ENCODE measurements around the gene SLC22A16.

SLC22A16 gene

DNA sequence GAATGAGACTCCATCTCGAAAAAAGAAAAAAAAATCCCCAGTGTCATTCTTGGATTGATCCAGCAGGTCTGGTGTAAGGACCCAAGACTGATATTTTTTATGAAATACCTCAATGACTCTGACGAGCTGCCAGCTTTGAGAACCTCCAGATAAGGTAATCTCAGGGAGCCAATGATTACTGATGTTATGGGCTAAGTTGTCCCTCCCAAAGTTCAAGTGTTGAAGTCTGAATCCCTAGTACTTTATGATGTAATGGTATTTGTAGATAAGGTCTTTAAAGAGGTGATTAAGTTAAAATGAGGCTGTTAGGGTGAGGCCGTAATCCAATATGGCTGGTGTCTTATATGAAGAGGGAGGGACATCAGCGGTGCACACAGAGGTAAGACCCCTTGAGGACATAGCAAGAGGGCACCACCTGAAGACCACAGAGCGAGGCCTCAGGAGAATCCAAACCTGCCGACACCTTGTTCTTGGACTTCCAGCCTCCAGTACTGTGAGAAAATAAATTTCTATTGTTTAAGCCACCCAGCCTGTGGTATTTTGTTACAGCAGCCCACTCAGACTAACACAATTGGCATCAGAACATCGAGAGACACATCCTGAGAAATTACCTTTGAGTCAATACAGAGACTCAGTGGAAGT is 41.3 kb downstream of the SLC22A16 start:
- no peak for TF ChIP-seq CTCF (IDR thresholded peaks at IDR 0.05; ENCODE audit: insufficient read depth, low read depth, low read length, missing control alignments)
- no peak overlapping the region for H3K4me3 ChIP-seq (ENCODE audit: low read depth, low read length)
- no peak for DNase-seq (ENCODE audit: low read depth)

GRCh38 chr6:110432285-110432900 is 44.0 kb downstream of the SLC22A16 start:
- no peak for TF ChIP-seq CTCF (IDR thresholded peaks at IDR 0.05; ENCODE audit: insufficient read depth, low read depth, low read length, missing control alignments)
- no peak for DNase-seq (ENCODE audit: low read depth)
- no peak overlapping the region for H3K4me3 ChIP-seq (ENCODE audit: low read depth, low read length)

GRCh38 chr6:110430741-110431140 is 45.7 kb downstream of the SLC22A16 start:
- no peak overlapping the region for H3K4me3 ChIP-seq (ENCODE audit: low read depth, low read length)
- no peak for DNase-seq (ENCODE audit: low read depth)
- TF ChIP-seq CTCF (IDR thresholded peaks at IDR 0.05; ENCODE audit: insufficient read depth, low read depth, low read length, missing control alignments) = no peak

DNA sequence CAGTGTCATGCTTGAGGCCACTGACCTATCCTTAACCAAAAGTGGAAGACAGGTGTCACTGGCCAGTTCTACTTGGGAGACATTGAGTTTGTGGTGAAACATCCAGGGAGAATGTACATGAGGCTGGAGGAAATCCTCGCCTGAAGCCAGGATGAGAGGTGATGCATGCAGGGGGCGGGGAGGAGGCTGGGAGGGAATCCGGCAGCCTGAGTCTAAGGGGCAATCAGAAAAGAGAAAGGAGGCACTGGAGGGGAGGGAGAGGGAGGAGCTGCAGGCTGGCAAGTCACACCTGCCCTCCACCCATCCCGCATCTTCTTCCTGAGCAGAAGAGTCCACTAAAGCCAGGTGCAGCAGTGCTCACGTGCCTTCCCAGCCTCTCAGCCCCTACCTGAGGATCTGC is 46.2 kb downstream of the SLC22A16 start:
- DNase-seq (ENCODE audit: low read depth) = no peak

GRCh38 chr6:110428153-110428552 is 48.3 kb downstream of the SLC22A16 start:
- no peak overlapping the region for H3K4me3 ChIP-seq (ENCODE audit: low read depth, low read length)
- no peak for TF ChIP-seq CTCF (IDR thresholded peaks at IDR 0.05; ENCODE audit: insufficient read depth, low read depth, low read length, missing control alignments)
- DNase-seq (ENCODE audit: low read depth) = no peak

More for the DNA sequence above, 46.2 kb downstream of the SLC22A16 start:
- no peak overlapping the region for H3K4me3 ChIP-seq (ENCODE audit: low read depth, low read length)
- TF ChIP-seq CTCF (IDR thresholded peaks at IDR 0.05; ENCODE audit: insufficient read depth, low read depth, low read length, missing control alignments) = no peak

DNA sequence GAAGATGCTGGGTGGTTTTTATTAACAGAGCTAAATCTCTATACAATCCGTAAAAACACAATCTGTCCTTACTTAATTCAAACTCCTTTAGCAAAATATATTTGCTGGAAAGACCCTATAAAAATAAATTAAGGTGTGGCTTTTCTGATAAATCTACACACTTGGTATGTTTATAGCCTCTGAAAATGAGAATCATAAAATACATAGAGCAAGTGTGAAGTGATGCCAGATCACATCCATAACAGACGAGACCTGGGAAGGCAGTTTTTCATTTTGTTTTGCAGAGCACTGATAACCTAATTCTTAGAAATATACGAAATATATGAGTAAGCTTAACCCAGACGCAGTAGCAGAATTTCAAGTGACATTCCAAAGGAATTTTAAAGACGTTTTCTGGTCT is 50.6 kb downstream of the SLC22A16 start:
- H3K4me3 ChIP-seq (ENCODE audit: low read depth, low read length) = no peak overlapping the region
- no peak for DNase-seq (ENCODE audit: low read depth)
- no peak for TF ChIP-seq CTCF (IDR thresholded peaks at IDR 0.05; ENCODE audit: insufficient read depth, low read depth, low read length, missing control alignments)

GRCh38 chr6:110422444-110422822 is 54.0 kb downstream of the SLC22A16 start:
- no peak for DNase-seq (ENCODE audit: low read depth)
- no peak for TF ChIP-seq CTCF (IDR thresholded peaks at IDR 0.05; ENCODE audit: insufficient read depth, low read depth, low read length, missing control alignments)
- no peak overlapping the region for H3K4me3 ChIP-seq (ENCODE audit: low read depth, low read length)
